GM12878 (cell line): Measurements from ENCODE around the gene MITF. TPM values are rescaled to one million over a fixed set of nuclear protein-coding genes. Genes with fewer than 3 reads are reported as not detected.

Source experiments
- ATAC-seq: fragments of 200-7000 bp; cut with Tn5 transposase; 3 replicates; pipeline ENCODE4 v1.9.1; 2020; ENCODE audit warnings: mild to moderate bottlenecking, moderate library complexity
- BruUV-seq: library from RNA; stranded (reverse); fragments of 400-500 nt; replicated peaks from 2 replicates; lab custom pipeline; 2021; lab: Mats Ljungman, UMichigan
- CTCF ChIA-PET: fragments of 300-600 bp; sonication (Branson Sonifier 250); formaldehyde crosslinking; extraction: SDS; loops from one replicate; lab custom pipeline; 2021; ENCODE audit warnings: inconsistent platforms; lab: Yijun Ruan, JAX
- POLR2A ChIA-PET: fragments of 350-600 bp; formaldehyde crosslinking; extraction: SDS; loops from one replicate; lab custom pipeline; 2021; ENCODE audit warnings: inconsistent platforms; lab: Charles Lee
- RAD21 ChIA-PET: fragments of 300-600 bp; sonication (Branson Sonifier 250); formaldehyde crosslinking; loops from one replicate; lab custom pipeline; 2023; ENCODE audit warnings: antibody characterized with exemption; ENCODE audit not compliant: unreplicated experiment; lab: Charles Lee
- SMC1A ChIA-PET: fragments of 300-600 bp; sonication (Branson Sonifier 250); formaldehyde crosslinking; loops from one replicate; lab custom pipeline; 2023; ENCODE audit not compliant: unreplicated experiment, uncharacterized antibody; lab: Charles Lee
- DNase-seq: peaks from one replicate; pipeline ENCODE4 v3.0.0-alpha.2; 2011; ENCODE audit warnings: low read depth, low spot score
- FAIRE-seq: peaks from 3 replicates; lab custom pipeline; 2011; peaks lifted over from hg19 to GRCh38; lab: Jason Lieb, UNC
- H2AFZ ChIP-seq: 2 replicates; pipeline ENCODE4 v1.6.0; 2011; ENCODE audit warnings: low read depth, low read length, control low read depth; ENCODE audit not compliant: control insufficient read depth
- H3K27ac ChIP-seq: 2 replicates; pipeline ENCODE4 v1.5.1; 2011; ENCODE audit warnings: control low read depth; ENCODE audit not compliant: control insufficient read depth, insufficient read depth
- H3K27me3 ChIP-seq, 2 experiments: replicated peaks in 1 of 2; 2 replicates each; pipeline versions ENCODE4 v1.6.0 to v1.6.1; 2011; ENCODE audit warnings: low read length in 1 of 2; ENCODE audit not compliant: control insufficient read depth in 2 of 2, insufficient read depth in 2 of 2
- H3K36me3 ChIP-seq, 2 experiments: 2 replicates each; pipeline ENCODE4 v1.5.1; 2011; ENCODE audit warnings: low read length in 1 of 2; ENCODE audit not compliant: control insufficient read depth in 2 of 2, insufficient read depth in 2 of 2
- H3K4me1 ChIP-seq: 2 replicates; pipeline ENCODE4 v1.6.1; 2011; ENCODE audit warnings: mild to moderate bottlenecking, low read length, moderate library complexity, mixed read lengths; ENCODE audit not compliant: control insufficient read depth, insufficient read depth
- H3K4me2 ChIP-seq: 2 replicates; pipeline ENCODE4 v1.6.0; 2011; ENCODE audit warnings: control low read depth; ENCODE audit not compliant: control insufficient read depth, insufficient read depth
- H3K4me3 ChIP-seq: fragments of 200-600 bp; sonication (generic); 2 replicates; pipeline ENCODE4 v1.5.1; 2016
- H3K79me2 ChIP-seq: 2 replicates; pipeline ENCODE4 v1.6.0; 2011; ENCODE audit warnings: low read length; ENCODE audit not compliant: control insufficient read depth, insufficient read depth
- H3K9ac ChIP-seq: 2 replicates; pipeline ENCODE4 v1.8.0; 2011; ENCODE audit warnings: low read length, control low read depth, mixed read lengths; ENCODE audit not compliant: control insufficient read depth, insufficient read depth
- H3K9me3 ChIP-seq: replicated peaks from 3 replicates; pipeline ENCODE4 v1.5.1; 2011; ENCODE audit warnings: mild to moderate bottlenecking, low read length; ENCODE audit not compliant: control insufficient read depth, insufficient read depth
- H4K20me1 ChIP-seq: 2 replicates; pipeline ENCODE4 v1.6.0; 2011; ENCODE audit not compliant: control insufficient read depth, insufficient read depth
- NR2C1 ChIP-seq: fragments of 450-650 bp; IDR thresholded peaks from 2 replicates; pipeline ENCODE4 v1.6.1; 2017; ENCODE audit warnings: antibody characterized with exemption, mild to moderate bottlenecking, moderate library complexity
- POU2F2 ChIP-seq: IDR thresholded peaks from 3 replicates; pipeline ENCODE4 v1.6.1; 2011; ENCODE audit warnings: low read depth, mild to moderate bottlenecking, low read length, borderline replicate concordance
- RFX5 ChIP-seq: IDR thresholded peaks from 2 replicates; pipeline ENCODE4 v1.6.1; 2011; ENCODE audit warnings: low read depth, low read length, improper control_type of control experiment
- RUNX3 ChIP-seq: IDR thresholded peaks from 2 replicates; pipeline ENCODE4 v1.6.1; 2012; ENCODE audit warnings: low read length, inconsistent platforms
- ZBTB40 ChIP-seq: fragments of 450-650 bp; IDR thresholded peaks from 2 replicates; pipeline ENCODE4 v1.6.1; 2016; ENCODE audit warnings: mild to moderate bottlenecking, moderate library complexity, borderline replicate concordance
- whole genome bisulfite sequencing: methylation state at CpG from one replicate; pipeline ENCODE4 v1.1.6; 2016; ENCODE audit warnings: low lambda C conversion rate; ENCODE audit not compliant: insufficient replicate concordance, insufficient coverage; ENCODE audit errors: missing lambda C conversion rate; 5-methylcytosine and 5-hydroxymethylcytosine counted together
- in situ Hi-C: fragments of 300-500 bp; cut with MboI; formaldehyde crosslinking; loops from 9 replicates; pipeline ENCODE4 v1.14.3; 2018; ENCODE audit warnings: mixed read lengths
- intact Hi-C: fragments of 100-400 bp; cut with micrococcal nuclease; formaldehyde crosslinking; loops from one replicate; pipeline ENCODE4 v1.14.2; 2022; ENCODE audit not compliant: unreplicated experiment
- polyA plus RNA-seq, 11 experiments: library from polyadenylated mRNA; depleted of rRNA in 4 of 11; unstranded in 6 of 11; stranded (reverse) in 5 of 11; fragments of >200 nt; fragmentation: Nextera tagmentation in 4 of 11; fragmentation: Illumina TruSeq in 1 of 11; extraction: Ambion mirVana in 4 of 11; extraction: Trizol in 1 of 11; gene quantifications; 1 replicate in 1 of 11; 2 replicates in 10 of 11; pipeline versions ENCODE4 v1.2.1 to v1.2.3, GENCODE V29; 2011 to 2016; ENCODE audit warnings: inconsistent platforms in 2 of 11, missing spikeins in 2 of 11, low read depth in 1 of 11
- total RNA-seq, 4 experiments: library from RNA; depleted of rRNA in 3 of 4; stranded (reverse); fragments of >200 nt in 3 of 4; fragmentation: Illumina TruSeq in 1 of 4; extraction: Trizol in 1 of 4; gene quantifications; 2 replicates each; pipeline versions ENCODE4 v1.2.1 to v1.2.3, GENCODE V29; 2013 to 2021

MITF gene
- total and polyA plus RNA-seq, 10 of the 15 experiments (the other 5 are each of a cell fraction or from before 2014, with no cell fraction given), result under 0.01 to 0.90 (median 0.06) TPM; not detected in 3

- Histone ChIP-seq H3K4me1 (no peaks in the 10 kb centered on the region), H3K9ac (no peak overlapping the region), H4K20me1 (no peaks in the 10 kb centered on the region), H3K27me3 (no peaks in the 10 kb centered on the region), H2AFZ (no peak overlapping the region), H3K9me3 (no peaks in the 10 kb centered on the region)
- POLR2A ChIA-PET, result no interaction called here
- intact Hi-C loops, result loop anchor here (5.0 to 10.0 kb wide), 3 partner anchors 253 to 820 kb away; partner anchors contain the start of gene LMOD3
- 29% methylated on average over 3 of the region's 3 CpGs for WGBS
- TF ChIP-seq RUNX3 (no peak), RFX5 (no peak), ZBTB40 (no peak), POU2F2 (no peak), NR2C1 (no peak)
- TF ChIP-seq, all 136 proteins: peak for 0
- no TSS peak for BruUV-seq
- Histone ChIP-seq H3K27ac (no peak overlapping the region), H3K36me3 (no peaks in the 10 kb centered on the region), H3K4me2 (no peak overlapping the region), H3K79me2 (no peaks in the 10 kb centered on the region), H3K4me3 (no peak overlapping the region)
- ChIA-PET RAD21 (no interaction called here), SMC1A (no interaction called here), CTCF (interaction anchor here (0.6 kb wide), 1 partner anchor 20 kb away, joined by 3 read pairs; no protein-coding TSS in a partner anchor)
- FAIRE-seq (no peak), DNase-seq (no peak), ATAC-seq (no peak)
- in situ Hi-C loops, result loop anchor here (25.0 kb wide), 1 partner anchor 783 kb away; no protein-coding TSS in a partner anchor
These were observed 205.7 kb downstream of the MITF start for GRCh38 chr3:69944931-69945493.
